HEK293T (cell line): ENCODE measurements around the gene ID2.
"Not testable (repeated sequence)": the region's sequence is repeated elsewhere in the genome, so short reads cannot be mapped to it uniquely, and the experiment has no call there.

Source experiments
- CTCF ChIA-PET: fragments of 350-600 bp; formaldehyde crosslinking; extraction: SDS; loops from one replicate; lab custom pipeline; 2021; ENCODE audit warnings: antibody characterized with exemption, inconsistent platforms; lab: Yijun Ruan, JAX
- POLR2A ChIA-PET: fragments of 350-600 bp; formaldehyde crosslinking; extraction: SDS; loops from one replicate; lab custom pipeline; 2020; ENCODE audit warnings: antibody characterized with exemption, inconsistent platforms; lab: Yijun Ruan, JAX
- DNase-seq: peaks from one replicate; pipeline ENCODE4 v3.0.0; 2012; ENCODE audit warnings: mixed read lengths; ENCODE audit errors: extremely low spot score
- ARNT ChIP-seq: fragments of 450-650 bp; IDR thresholded peaks from 2 replicates; pipeline ENCODE4 v1.6.1; 2017; ENCODE audit warnings: mild to moderate bottlenecking
- BHLHE40 ChIP-seq: fragments of 450-650 bp; IDR thresholded peaks from 2 replicates; pipeline ENCODE4 v1.6.1; 2016; ENCODE audit warnings: mild to moderate bottlenecking, moderate library complexity, borderline replicate concordance
- CTBP1 ChIP-seq: fragments of 450-650 bp; IDR thresholded peaks from 2 replicates; pipeline ENCODE4 v1.6.1; 2016; ENCODE audit warnings: borderline replicate concordance
- ELF4 ChIP-seq: fragments of 450-650 bp; IDR thresholded peaks from 2 replicates; pipeline ENCODE4 v1.6.1; 2017; ENCODE audit warnings: antibody characterized with exemption
- FOXA1 ChIP-seq: fragments of 450-650 bp; IDR thresholded peaks from 2 replicates; pipeline ENCODE4 v1.6.1; 2016; ENCODE audit warnings: mild to moderate bottlenecking
- FOXK2 ChIP-seq: fragments of 450-650 bp; IDR thresholded peaks from 2 replicates; pipeline ENCODE4 v1.6.1; 2016; ENCODE audit warnings: mild to moderate bottlenecking
- FOXM1 ChIP-seq: fragments of 450-650 bp; IDR thresholded peaks from 2 replicates; pipeline ENCODE4 v1.6.1; 2017; ENCODE audit warnings: mild to moderate bottlenecking, borderline replicate concordance
- HDGF ChIP-seq: fragments of 450-650 bp; IDR thresholded peaks from 2 replicates; pipeline ENCODE4 v1.6.1; 2017; ENCODE audit warnings: antibody characterized with exemption, borderline replicate concordance
- L3MBTL2 ChIP-seq: fragments of 450-650 bp; conservative IDR thresholded peaks from 2 replicates; pipeline ENCODE4 v1.6.1; 2016; ENCODE audit warnings: mild to moderate bottlenecking
- LEF1 ChIP-seq: fragments of 450-650 bp; IDR thresholded peaks from 2 replicates; pipeline ENCODE4 v1.6.1; 2017; ENCODE audit warnings: mild to moderate bottlenecking, borderline replicate concordance
- NFRKB ChIP-seq: fragments of 450-650 bp; IDR thresholded peaks from 2 replicates; pipeline ENCODE4 v1.6.1; 2016; ENCODE audit warnings: mild to moderate bottlenecking, moderate library complexity
- PKNOX1 ChIP-seq: fragments of 450-650 bp; IDR thresholded peaks from 2 replicates; pipeline ENCODE4 v1.6.1; 2016
- SP1 ChIP-seq: fragments of 450-650 bp; IDR thresholded peaks from 2 replicates; pipeline ENCODE4 v1.6.1; 2017
- SUZ12 ChIP-seq: fragments of 450-650 bp; IDR thresholded peaks from 2 replicates; pipeline ENCODE4 v1.6.1; 2016; ENCODE audit warnings: mild to moderate bottlenecking
- TARDBP ChIP-seq: fragments of 450-650 bp; IDR thresholded peaks from 2 replicates; pipeline ENCODE4 v1.6.1; 2016
- ZNF384 ChIP-seq: fragments of 450-650 bp; IDR thresholded peaks from 2 replicates; pipeline ENCODE4 v1.6.1; 2016

ID2 gene

GRCh38 chr2:8722986-8723385, 41.1 kb downstream of the ID2 start:
- ChIA-PET POLR2A (no interaction called here), CTCF (no interaction called here)
- TF ChIP-seq FOXM1 (no peak), SUZ12 (no peak), FOXA1 (no peak), NFRKB (no peak), ARNT (no peak), FOXK2 (no peak), ELF4 (no peak), L3MBTL2 (no peak), HDGF (no peak), CTBP1 (no peak), BHLHE40 (no peak), PKNOX1 (no peak), TARDBP (no peak), ZNF384 (no peak), LEF1 (no peak)
- DNase-seq, result no peak

GRCh38 chr2:8725838-8726237, 44.0 kb downstream of the ID2 start:
- POLR2A ChIA-PET, result no interaction called here
- CTCF ChIA-PET, result no interaction called here
- DNase-seq, result no peak
- TF ChIP-seq TARDBP (no peak), SUZ12 (no peak)

- DNase-seq, result no peak
- TF ChIP-seq ARNT, result no peak
- ChIA-PET CTCF (no interaction called here), POLR2A (no interaction called here)
Measured at GRCh38 chr2:8728305-8729015, 46.6 kb downstream of the ID2 start.

GRCh38 chr2:8729101-8729500, 47.2 kb downstream of the ID2 start:
- DNase-seq, POLR2A ChIA-PET, CTCF ChIA-PET: not testable (repeated sequence)

- POLR2A ChIA-PET, result no interaction called here
- DNase-seq, result no peak
- CTCF ChIA-PET, result no interaction called here
- TF ChIP-seq PKNOX1, result no peak
- TF ChIP-seq ARNT, result no peak
- TF ChIP-seq BHLHE40, result no peak
- no peak for TF ChIP-seq LEF1
- TF ChIP-seq FOXA1, result no peak
- TF ChIP-seq NFRKB, result no peak
- no peak for TF ChIP-seq ELF4
- TF ChIP-seq FOXM1, result no peak
- TF ChIP-seq ZNF384, result no peak
- no peak for TF ChIP-seq L3MBTL2
- no peak for TF ChIP-seq FOXK2
- TF ChIP-seq SUZ12, result no peak
- TF ChIP-seq TARDBP, result no peak
- TF ChIP-seq SP1, result no peak
Measured at GRCh38 chr2:8729939-8730338, 48.1 kb downstream of the ID2 start.

GRCh38 chr2:8732601-8733000, 50.7 kb downstream of the ID2 start:
- CTCF ChIA-PET, result no interaction called here

More at GRCh38 chr2:8732601-8733000, 50.7 kb downstream of the ID2 start:
- POLR2A ChIA-PET, result no interaction called here
- DNase-seq, result no peak
- TF ChIP-seq TARDBP, result no peak
- no peak for TF ChIP-seq SUZ12
- TF ChIP-seq ZNF384, result no peak
